Subcutaneous adipose tissue (tissue), 4 donors: ENCODE data around the gene FOSL2. TPM values are rescaled to one million over a fixed set of nuclear protein-coding genes. Genes with fewer than 3 reads are reported as not detected.

Experiments
- total RNA-seq, 4 donors: library from RNA; depleted of rRNA; stranded (reverse); fragments of >200 nt; gene quantifications; one replicate each; pipeline ENCODE4 v1.1.0, GENCODE V29; 2016
- TF ChIP-seq, protein P1 (sequence below): fragments of 450-650 bp; IDR thresholded peaks from one replicate; pipeline ENCODE4 v1.5.1; 2016; ENCODE audit warnings: low read depth, mild to moderate bottlenecking, control low read depth, antibody characterized with exemption, moderate library complexity

Gene FOSL2
- total RNA-seq, 4 donors from 2014 or later: 69.7 to 137 (median 110) TPM

DNA sequence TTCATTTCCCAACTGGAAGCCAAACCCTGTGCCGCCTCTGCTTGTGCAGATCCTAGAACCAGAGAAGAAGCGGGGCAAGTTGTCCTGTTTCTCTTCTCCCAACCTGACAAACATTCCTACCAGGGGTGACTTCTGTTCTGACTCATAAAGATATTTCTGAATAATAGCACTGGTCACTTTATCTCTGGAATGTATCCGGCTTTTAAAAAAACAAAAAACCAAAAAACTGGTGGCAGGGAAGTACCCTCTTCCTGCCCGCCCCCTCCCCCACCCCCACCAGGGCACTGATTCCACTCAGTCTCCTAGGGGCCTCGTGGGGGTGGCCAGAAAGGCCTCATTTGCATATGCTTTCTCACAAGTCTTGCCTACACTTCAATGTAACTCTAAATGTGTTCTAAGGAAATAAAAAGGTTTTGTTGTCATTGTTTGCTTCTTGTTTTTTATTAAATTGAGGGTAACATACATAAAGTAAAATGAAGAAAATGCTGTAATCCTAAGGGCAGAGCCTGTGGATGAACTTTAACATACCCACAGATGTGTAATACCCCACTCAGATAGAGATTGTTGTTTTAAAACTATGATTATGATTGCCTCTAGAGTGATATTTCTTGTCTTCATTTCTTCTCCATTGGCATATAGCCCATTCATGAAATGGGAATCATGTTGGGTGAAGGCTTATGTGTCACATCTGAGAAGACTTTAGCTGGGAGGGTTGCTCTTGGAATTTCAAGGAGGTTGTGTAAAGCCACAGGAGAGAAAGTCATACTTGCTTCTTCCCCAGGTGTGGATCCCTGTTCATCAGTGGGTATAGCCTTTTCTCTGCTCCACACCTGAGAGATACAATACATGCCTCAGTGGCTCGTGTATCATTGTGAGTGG, 5.3 kb upstream of the FOSL2 start:
- TF ChIP-seq, protein P1, sequence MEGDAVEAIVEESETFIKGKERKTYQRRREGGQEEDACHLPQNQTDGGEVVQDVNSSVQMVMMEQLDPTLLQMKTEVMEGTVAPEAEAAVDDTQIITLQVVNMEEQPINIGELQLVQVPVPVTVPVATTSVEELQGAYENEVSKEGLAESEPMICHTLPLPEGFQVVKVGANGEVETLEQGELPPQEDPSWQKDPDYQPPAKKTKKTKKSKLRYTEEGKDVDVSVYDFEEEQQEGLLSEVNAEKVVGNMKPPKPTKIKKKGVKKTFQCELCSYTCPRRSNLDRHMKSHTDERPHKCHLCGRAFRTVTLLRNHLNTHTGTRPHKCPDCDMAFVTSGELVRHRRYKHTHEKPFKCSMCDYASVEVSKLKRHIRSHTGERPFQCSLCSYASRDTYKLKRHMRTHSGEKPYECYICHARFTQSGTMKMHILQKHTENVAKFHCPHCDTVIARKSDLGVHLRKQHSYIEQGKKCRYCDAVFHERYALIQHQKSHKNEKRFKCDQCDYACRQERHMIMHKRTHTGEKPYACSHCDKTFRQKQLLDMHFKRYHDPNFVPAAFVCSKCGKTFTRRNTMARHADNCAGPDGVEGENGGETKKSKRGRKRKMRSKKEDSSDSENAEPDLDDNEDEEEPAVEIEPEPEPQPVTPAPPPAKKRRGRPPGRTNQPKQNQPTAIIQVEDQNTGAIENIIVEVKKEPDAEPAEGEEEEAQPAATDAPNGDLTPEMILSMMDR: no peak

DNA sequence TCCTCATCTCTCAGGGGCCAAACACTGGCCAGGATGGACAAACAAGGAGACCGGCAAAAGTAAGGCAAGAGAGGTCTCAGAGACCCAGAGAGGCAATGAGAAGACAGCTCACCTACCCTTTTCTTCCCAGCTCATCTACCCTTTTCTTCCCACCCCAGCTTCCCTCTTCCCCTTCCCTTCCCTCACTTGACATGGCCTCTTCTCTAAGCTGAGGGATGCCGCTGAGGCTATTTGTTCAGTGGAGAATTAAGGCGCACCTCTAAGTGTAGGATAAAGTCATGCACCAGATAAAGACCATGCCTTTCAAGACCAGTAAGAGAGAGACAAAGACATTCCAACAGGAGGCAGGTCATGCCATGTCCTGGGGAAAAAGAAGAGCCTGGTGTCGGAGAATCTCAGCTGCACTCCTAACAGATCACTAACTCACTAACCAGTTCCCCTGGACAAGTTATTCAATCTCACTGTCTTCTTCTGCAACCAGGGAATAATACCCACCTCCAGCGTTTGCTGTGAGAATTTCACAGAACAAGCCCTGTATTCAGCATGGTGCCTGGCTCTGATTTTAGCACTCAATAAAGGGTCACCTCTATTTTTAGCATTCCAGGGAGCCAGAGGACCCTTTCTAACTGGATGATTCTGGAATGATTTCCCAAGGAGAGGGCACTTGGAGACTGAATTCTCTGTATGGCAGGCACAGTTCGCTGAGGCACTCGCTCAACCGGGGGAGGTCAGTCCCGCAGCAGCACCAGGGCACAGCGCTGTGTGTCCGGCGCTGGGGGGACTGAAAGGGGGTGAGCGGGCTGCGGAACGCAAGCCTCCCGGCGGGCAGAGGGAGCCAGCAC, 3.0 kb upstream of the FOSL2 start:
- TF ChIP-seq, protein P1: no peak

DNA sequence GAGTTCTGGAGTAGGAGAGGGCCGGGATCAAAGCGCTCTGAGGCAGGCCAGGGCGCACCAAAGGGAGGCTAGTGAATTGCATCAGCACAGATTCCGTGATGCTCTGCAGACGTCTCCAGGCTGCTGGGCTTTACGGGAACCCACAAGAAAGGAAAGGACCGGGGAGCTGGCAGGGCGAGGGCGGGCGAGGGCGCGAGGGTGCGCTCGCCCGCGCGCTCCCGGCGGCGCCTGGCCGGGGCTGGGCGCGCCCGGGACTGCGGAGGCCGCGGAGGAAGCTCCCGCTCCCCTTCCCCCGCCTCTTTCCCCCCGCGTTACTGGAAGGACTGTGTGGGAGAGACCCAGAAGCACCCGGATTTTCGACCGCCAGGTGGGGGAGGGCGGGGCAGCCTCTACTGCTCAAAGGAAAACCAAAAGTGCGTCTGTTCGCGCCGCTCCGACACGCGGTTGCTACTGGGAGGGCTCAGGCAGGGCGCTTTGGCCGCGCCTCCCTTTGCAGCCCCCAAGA, 2.4 kb upstream of the FOSL2 start:
- TF ChIP-seq, protein P1: no peak

DNA sequence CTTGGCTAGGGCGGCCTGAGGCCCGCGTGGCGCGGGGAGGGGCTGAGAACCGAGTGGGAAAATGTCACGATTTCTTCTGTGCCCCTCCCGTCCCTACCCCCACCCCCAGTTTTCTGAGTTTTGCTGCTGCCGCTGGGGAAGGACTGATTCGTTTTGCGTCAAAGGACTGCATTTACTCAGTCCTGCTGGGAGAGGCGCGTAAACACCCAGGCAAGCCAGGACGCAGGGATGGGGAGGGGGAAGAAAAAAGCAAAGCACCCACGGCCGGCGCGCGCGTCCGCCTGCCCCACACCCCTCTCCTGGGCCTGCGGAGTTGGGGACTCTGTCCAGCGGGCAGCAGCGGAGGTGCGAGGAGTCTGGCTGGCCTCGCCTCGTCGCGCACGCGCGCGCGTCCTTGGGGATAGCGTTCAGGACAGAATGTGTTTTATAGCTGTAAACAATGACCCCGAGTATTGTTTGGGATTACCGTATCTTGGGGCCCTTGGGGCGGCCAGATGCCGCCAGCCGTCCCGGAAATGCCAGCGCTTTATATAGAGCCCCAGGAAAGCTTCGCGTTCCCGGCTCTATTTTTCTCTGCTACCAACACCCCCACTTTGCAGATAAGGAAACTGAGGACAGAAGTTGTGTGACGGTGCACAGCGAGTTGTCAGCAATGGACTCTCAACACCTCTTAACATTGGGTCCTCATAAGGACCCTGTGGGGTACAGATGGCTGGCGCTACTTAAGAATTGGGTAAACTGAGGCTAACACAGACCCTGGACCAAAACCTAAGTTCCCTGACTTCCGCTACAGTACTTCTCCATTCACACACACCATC, 1.7 kb upstream of the FOSL2 start:
- TF ChIP-seq, protein P1: no peak

DNA sequence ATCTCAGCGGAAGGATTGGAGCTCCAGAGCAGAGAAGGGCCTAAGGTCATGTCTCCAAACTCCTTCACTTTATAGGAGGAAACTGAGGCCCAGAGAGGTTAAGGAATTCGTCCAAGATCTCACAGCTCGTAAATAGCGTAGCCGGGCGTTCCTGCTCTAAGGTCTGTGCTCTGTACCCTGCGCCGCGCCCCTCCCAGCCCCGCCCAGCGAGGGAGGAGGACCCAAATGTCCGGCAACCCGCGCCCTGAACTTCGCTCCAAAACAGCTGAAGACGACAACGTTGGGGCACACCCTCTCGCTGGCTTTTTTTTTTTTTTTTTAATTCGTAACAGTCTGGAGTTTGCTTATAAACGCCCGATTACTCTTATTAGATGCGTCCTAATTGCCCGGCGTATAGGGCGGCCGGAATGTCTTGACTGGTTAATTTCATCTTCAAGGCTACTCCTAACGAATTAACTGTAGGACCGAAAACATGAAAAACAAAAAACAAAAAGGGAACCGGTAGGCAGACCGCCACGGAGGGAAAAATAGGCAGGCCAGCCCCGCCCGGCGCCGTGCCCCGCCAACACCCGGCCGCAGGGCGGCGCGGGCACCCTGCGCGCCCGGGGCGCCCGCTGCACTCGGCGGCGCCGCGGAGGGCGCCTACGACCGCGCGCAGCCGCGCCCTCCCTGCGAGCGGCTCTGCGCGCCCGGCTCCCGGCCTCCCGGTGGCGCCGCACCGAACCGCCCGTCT, 928 bp upstream of the FOSL2 start:
- TF ChIP-seq, protein P1: no peak

DNA sequence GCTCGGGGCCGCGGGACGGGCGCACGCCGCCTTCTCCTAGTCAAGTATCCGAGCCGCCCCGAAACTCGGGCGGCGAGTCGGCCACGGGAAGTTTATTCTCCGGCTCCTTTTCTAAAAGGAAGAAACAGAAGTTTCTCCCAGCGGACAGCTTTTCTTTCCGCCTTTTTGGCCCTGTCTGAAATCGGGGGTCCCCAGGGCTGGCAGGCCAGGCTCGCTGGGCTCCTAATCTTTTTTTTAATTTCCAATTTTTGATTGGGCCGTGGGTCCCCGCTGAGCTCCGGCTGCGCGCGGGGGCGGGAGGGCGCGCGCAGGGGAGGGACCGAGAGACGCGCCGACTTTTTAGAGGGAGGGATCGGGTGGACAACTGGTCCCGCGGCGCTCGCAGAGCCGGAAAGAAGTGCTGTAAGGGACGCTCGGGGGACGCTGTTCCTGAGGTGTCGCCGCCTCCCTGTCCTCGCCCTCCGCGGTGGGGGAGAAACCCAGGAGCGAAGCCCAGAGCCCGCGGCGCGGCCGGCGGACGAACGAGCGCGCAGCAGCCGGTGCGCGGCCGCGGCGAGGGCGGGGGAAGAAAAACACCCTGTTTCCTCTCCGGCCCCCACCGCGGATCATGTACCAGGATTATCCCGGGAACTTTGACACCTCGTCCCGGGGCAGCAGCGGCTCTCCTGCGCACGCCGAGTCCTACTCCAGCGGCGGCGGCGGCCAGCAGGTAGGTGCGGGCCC, 617 bp downstream of the FOSL2 start:
- TF ChIP-seq, protein P1: no peak
